Medulla oblongata (tissue), 1 donor: ENCODE measurements around the gene ASMTL.
"Not testable (repeated sequence)": the region's sequence is repeated elsewhere in the genome, so short reads cannot be mapped to it uniquely, and the experiment has no call there.

Experiments
- DNase-seq: peaks from one replicate; pipeline ENCODE4 v3.0.0-alpha.2; 2015; ENCODE audit errors: extremely low spot score

Gene ASMTL

DNA sequence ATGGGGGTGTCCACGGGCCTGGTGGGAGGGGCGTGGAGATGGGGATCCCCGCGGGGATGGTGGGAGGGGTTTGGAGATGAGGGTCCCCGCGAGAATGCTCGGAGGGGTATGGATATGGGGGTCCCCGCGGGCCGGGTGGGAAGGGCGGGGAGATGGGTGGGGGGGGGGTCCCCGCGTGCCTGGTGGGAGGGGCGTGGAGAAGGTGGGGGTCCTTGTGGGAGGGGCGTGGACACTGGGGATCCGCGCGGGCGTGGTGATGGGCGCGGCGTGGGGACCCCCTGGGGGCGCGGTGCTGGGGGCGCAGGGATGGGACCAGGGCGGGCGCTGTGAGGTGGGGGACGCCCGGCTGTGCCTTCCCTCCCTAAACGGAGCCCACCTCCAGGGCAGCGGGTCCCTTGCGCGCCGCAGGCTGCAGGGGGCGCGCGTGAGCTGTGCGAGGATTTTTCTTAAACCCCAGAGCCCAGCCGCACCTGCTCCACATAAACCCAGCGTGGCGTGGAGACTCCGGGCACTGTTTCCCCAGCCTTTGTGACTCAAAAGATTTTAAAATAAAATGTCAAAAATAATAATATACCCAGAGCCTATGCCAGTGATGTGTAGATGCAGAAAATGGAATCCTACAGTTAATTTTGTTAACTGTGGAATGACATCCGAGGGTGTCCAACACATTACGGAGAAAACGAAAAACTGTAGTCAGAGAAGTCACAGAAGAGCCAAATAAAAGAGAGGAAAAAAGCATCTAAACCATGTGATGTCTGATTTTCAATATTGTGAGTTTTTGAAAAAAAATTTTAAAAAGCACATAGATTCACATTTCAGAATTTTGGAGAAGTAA, 1.5 kb upstream of the ASMTL start:
- DNase-seq, result peak; percentile 87

- DNase-seq, result no peak
Measured at GRCh38 chrX:1453395-1453783, 680 bp upstream of the ASMTL start.

- no peak for DNase-seq
Measured at GRCh38 chrX:1451661-1452515, 821 bp downstream of the ASMTL start.

DNA sequence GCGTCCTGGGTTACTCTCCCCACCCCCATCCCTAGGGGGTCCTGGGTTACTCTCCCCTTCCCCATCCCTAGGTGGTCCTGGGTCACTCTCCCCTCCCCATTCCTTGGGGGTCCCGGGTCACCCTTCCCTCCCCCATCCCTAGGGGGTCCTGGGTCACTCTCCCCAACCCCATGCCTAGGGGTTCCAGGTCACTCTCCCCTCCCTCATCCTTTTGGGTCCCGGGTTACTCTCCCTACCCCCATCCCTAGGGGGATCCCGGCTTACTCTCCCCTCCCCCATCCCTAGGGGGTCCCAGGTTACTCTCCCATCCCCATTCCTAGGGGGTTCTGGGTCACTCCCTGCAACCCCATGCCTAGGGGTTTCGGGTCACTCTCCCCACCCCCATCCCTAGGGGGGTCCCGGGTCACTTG, 1.5 kb downstream of the ASMTL start:
- DNase-seq, result no peak

GRCh38 chrX:1450361-1451161, 2.1 kb downstream of the ASMTL start:
- no peak for DNase-seq

GRCh38 chrX:1449823-1450149, 2.9 kb downstream of the ASMTL start:
- DNase-seq, result no peak

- DNase-seq, result no peak
Measured at GRCh38 chrX:1449036-1449822, 3.5 kb downstream of the ASMTL start.

DNA sequence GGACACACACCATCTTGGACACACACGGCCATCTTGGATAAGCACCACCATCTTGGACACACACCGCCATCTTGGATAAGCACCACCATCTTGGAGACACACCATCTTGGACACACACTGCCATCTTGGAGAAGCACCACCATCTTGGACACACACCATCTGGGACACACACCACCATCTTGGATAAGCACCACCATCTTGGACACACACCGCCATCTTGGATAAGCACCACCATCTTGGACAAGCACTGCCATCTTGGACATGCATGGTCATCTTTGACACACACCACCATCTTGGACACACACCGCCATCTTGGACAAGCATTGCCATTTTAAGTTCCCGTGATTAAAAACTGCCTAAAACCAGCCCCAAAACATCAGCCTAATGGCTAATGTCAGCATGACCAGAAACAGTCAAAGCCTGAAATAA, 4.1 kb downstream of the ASMTL start:
- not testable (repeated sequence) for DNase-seq

DNA sequence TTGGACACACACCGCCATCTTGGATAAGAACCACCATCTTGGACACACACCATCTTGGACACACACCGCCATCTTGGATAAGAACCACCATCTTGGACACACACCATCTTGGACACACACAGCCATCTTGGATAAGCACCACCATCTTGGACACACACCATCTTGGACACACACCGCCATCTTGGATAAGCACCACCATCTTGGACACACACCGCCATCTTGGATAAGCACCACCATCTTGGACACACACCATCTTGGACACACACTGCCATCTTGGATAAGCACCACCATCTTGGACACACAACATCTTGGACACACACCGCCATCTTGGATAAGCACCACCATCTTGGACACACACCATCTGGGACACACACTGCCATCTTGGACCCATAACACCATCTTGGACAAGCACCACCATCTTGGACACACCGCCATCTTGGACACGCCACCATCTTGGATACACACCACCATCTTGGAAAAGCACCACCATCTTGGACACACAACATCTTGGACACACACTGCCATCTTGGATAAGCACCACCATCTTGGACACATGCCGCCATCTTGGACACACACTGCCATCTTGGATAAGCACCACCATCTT, 4.6 kb downstream of the ASMTL start:
- not testable (repeated sequence) for DNase-seq

GRCh38 chrX:1446984-1447968, 5.4 kb downstream of the ASMTL start:
- not testable (repeated sequence) for DNase-seq

DNA sequence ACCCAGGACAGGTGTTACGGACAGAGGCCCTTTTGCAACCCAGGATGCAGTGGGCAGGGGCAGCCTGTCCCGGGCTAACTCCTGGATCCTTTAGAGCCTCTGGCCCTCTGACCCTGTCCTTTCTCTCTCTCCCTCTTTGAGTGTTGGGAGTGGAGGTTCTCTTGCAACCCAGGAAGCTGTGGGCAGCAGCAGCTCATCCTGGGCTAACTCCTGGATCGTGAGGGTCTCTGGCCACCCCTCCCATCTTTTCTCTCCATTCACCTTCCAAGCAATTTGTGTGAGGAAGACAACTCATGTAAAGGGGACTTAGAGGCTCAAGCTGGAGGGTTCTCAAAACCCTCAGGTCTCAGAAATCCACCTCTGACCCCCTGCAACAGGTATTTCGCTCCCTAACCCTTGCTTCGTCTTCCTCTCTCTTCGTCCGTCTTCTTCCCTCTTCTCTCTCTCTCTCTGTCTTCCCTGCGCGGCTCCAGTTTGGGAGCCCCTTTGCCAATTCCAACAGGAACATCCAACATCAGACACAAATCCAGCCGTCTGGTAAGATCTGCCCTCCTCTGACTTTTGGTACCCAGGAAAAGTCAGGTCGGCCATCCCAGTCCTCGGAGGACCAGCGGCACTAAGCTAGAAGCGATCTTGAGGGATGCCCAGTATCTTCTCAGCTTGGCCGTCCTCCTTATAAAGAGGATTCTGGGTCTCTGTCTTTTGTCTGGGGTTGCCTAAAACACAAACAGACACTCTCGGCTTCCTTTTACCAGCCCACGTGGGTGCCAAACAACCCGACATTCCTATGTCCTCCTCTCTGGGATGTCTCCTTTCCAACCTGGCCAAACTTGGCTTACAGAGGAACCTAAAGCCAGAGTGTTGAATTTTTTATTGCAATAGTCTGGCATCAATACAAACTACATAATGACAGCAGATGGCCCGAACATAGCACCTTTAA, 7.9 kb downstream of the ASMTL start:
- DNase-seq, result no peak

DNA sequence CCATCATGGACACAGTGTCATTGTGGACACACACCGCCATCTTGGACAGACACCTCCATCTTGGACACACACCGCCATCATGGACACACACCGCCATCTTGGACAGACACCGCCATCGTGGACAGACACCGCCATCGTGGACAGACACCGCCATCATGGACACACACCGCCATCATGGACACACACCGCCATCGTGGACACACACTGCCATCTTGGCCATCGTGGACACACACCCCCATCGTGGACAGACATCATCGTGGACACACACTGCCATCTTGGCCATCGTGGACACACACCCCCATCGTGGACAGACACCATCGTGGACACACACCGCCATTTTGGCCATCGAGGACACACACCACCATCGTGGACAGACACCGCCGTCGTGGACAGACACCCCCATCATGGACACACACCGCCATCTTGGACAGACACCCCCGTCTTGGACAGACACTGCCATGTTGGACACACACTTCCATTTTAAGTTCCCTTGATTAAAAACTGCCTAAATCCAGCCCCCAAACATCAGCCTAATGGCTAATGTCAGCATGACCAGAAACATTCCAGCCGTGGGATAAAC, 9.1 kb downstream of the ASMTL start:
- DNase-seq, result no peak

DNA sequence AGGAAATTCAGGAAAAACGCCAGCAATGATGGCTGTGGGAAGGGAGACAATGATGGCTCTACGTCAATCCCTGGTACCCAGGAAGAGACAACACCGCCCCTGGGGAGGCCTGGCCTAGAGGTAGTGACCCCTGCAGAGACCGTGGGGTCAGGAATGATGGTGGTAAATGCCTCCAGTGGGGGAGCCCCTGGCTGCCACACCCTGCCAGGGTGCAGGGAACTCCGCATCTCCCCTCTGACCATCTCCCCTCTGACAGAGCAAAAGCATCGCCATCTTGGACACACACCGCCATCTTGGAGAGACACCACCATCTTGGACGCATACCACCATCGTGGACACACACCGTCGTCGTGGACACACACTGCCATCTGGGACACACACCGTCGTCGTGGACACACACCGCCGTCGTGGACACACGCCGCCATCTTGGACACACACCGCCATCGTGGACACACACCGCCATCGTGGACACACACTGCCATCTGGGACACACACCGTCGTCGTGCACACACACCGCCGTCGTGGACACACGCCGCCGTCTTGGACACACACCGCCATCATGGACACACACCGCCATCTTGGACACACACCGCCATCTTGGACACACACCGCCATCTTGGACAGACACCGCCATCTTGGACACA, 9.9 kb downstream of the ASMTL start:
- no peak for DNase-seq

DNA sequence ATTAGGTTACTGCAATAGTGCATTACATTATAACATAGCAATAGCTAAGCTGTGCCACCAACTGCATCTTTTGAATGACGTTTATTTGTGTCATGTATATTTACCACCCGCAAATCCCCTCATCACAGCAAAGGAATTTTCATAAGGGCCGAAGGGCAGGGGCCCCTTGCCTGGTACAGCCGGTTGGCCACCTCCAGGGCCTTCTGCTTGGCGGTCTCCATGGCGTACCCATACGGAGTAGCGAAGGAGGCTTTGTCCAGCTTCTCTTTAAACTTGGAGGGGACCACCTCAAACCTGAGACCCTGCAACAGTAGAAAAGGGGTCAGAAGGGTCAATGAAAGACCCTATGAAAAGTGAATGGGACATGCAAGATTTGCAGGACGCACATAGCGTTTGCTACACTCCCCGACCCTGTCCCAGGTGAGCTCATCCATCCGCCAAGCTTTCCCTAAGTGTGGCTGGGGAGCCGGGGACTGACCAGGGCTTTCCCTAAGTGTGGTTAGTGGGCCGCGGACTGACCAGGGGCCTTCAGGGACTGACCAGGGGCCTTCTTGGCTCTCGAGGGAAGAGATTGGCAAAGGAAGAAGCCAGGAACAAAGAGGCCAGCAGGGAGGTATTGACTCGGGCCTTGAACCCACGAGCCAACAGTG, 10.6 kb downstream of the ASMTL start:
- DNase-seq, result no peak

DNA sequence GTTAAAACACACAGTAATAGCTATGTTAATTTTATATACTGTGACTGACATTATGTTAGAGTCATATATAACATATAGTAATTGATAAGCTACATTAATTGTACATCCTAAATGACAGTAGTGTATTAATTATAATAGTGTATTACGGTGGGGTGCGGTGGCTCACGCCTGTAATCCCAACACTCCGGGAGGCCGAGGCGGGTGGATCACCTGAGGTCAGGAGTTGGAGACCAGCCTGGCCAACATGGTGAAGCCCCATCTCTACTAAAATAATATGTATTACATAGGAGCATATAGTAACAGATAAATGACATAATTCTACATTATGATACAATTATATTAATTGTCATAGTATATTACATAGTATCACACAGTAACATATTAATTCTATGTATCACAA, 12.2 kb downstream of the ASMTL start:
- DNase-seq, result no peak

GRCh38 chrX:1435241-1435895, 17.3 kb downstream of the ASMTL start:
- no peak for DNase-seq

DNA sequence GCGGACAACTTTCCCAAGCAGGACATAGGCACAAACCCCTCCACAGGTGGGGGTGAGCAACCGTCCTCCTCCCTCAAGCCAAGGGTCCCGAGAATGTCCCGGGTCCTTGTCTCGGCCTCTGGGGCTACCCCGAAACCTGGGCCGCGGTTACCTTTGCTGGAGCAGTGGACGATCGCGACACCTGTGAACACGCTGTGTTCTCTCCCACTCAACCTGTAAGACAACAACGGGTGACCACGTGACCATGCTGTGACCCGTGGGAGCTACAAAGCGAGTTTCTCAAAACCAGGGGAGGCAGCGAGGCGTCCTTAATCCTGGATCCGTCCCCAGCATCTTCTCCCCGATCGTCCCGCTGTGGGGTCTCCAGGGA, 17.9 kb downstream of the ASMTL start:
- DNase-seq, result no peak
